SK-N-SH treated with all-trans-retinoic acid at 6 μM for 48 hours (cell line): ENCODE data around the gene CEMIP.
A peak's percentile ranks its signal among the peaks of the same experiment; 100 is the strongest.

ENCODE experiments used
- ATAC-seq: fragments of 200-7000 bp; cut with Tn5 transposase; 3 replicates; pipeline ENCODE4 v1.9.1; 2020; ENCODE audit warnings: mild to moderate bottlenecking, moderate library complexity
- ARNTL ChIP-seq: fragments of 450-650 bp; formaldehyde crosslinking; IDR thresholded peaks from 2 replicates; pipeline ENCODE4 v1.5.0; 2020; ENCODE audit warnings: low read depth, mild to moderate bottlenecking, moderate library complexity, borderline replicate concordance
- BACH2 ChIP-seq: fragments of 250-450 bp; sonication (Bioruptor Pico); IDR thresholded peaks from 2 replicates; pipeline ENCODE4 v1.9.0; 2021; ENCODE audit warnings: mild to moderate bottlenecking, borderline replicate concordance
- CSDC2 ChIP-seq: fragments of 250-450 bp; sonication (Bioruptor Pico); IDR thresholded peaks from 2 replicates; pipeline ENCODE4 v1.5.0; 2020; ENCODE audit warnings: mild to moderate bottlenecking, moderate library complexity
- ESRRG ChIP-seq: fragments of 250-450 bp; sonication (Bioruptor Pico); IDR thresholded peaks from 2 replicates; pipeline ENCODE4 v1.6.1; 2021; ENCODE audit warnings: mild to moderate bottlenecking
- GLIS3 ChIP-seq: fragments of 250-450 bp; sonication (Bioruptor Pico); IDR thresholded peaks from 2 replicates; pipeline ENCODE4 v1.5.0; 2020; ENCODE audit warnings: mild to moderate bottlenecking, moderate library complexity
- ISL1 ChIP-seq: fragments of 250-450 bp; sonication (Bioruptor Pico); IDR thresholded peaks from 2 replicates; pipeline ENCODE4 v2.1.2; 2022; ENCODE audit warnings: mild to moderate bottlenecking, moderate library complexity
- PATZ1 ChIP-seq: fragments of 250-450 bp; sonication (Bioruptor Pico); IDR thresholded peaks from 2 replicates; pipeline ENCODE4 v1.8.0; 2020; ENCODE audit warnings: mild to moderate bottlenecking, moderate library complexity, borderline replicate concordance
- POU6F1 ChIP-seq: fragments of 250-450 bp; sonication (Bioruptor Pico); IDR thresholded peaks from 2 replicates; pipeline ENCODE4 v1.8.0; 2021; ENCODE audit warnings: low read depth, mild to moderate bottlenecking, moderate library complexity, borderline replicate concordance
- PPARA ChIP-seq: fragments of 250-450 bp; sonication (Bioruptor Pico); IDR thresholded peaks from 2 replicates; pipeline ENCODE4 v1.5.0; 2020; ENCODE audit warnings: mild to moderate bottlenecking, borderline replicate concordance
- SNAI2 ChIP-seq: fragments of 250-450 bp; sonication (Bioruptor Pico); IDR thresholded peaks from 2 replicates; pipeline ENCODE4 v1.5.0; 2020; ENCODE audit warnings: mild to moderate bottlenecking, moderate library complexity
- TCF4 ChIP-seq: fragments of 250-450 bp; sonication (Bioruptor Pico); IDR thresholded peaks from 2 replicates; pipeline ENCODE4 v1.8.0; 2021; ENCODE audit warnings: mild to moderate bottlenecking, moderate library complexity, borderline replicate concordance
- TSHZ2 ChIP-seq: fragments of 250-450 bp; sonication (Bioruptor Pico); IDR thresholded peaks from 2 replicates; pipeline ENCODE4 v1.5.0; 2020; ENCODE audit warnings: mild to moderate bottlenecking, moderate library complexity
- ZC3H10 ChIP-seq: fragments of 250-450 bp; sonication (Bioruptor Pico); IDR thresholded peaks from 2 replicates; pipeline ENCODE4 v1.5.1; 2021; ENCODE audit warnings: mild to moderate bottlenecking, moderate library complexity
- ZFP3 ChIP-seq: fragments of 250-450 bp; sonication (Bioruptor Pico); IDR thresholded peaks from 2 replicates; pipeline ENCODE4 v1.5.0; 2020; ENCODE audit warnings: mild to moderate bottlenecking, moderate library complexity
- ZFP30 ChIP-seq: fragments of 450-650 bp; formaldehyde crosslinking; IDR thresholded peaks from 2 replicates; pipeline ENCODE4 v1.5.0; 2022; ENCODE audit warnings: mild to moderate bottlenecking, moderate library complexity
- ZNF565 ChIP-seq: fragments of 450-650 bp; formaldehyde crosslinking; conservative IDR thresholded peaks from 2 replicates; pipeline ENCODE4 v1.5.0; 2020; ENCODE audit warnings: low read depth, mild to moderate bottlenecking, moderate library complexity
- ZNF70 ChIP-seq: fragments of 450-650 bp; formaldehyde crosslinking; IDR thresholded peaks from 2 replicates; pipeline ENCODE4 v1.5.0; 2020; ENCODE audit warnings: mild to moderate bottlenecking, moderate library complexity
- ZNF8 ChIP-seq: fragments of 450-650 bp; formaldehyde crosslinking; IDR thresholded peaks from 2 replicates; pipeline ENCODE4 v1.5.0; 2020; ENCODE audit warnings: mild to moderate bottlenecking, moderate library complexity

CEMIP gene

GRCh38 chr15:80967451-80967850 is 188.3 kb downstream of the CEMIP start:
- peak; percentile 99 for ATAC-seq

GRCh38 chr15:80967991-80968510 is 188.9 kb downstream of the CEMIP start:
- no peak; the same call in 1 of the 3 replicates for ATAC-seq
- TF ChIP-seq ZNF70 (CRISPR knock-in tag) (no peak), SNAI2 (CRISPR knock-in tag) (no peak), PPARA (CRISPR knock-in tag) (no peak), CSDC2 (CRISPR knock-in tag) (no peak), ZNF565 (CRISPR knock-in tag) (no peak)

More at GRCh38 chr15:80967451-80967850, 188.3 kb downstream of the CEMIP start:
- TF ChIP-seq ZNF70 (CRISPR knock-in tag) (no peak), PATZ1 (CRISPR knock-in tag) (no peak), ZFP3 (CRISPR knock-in tag) (no peak), ZNF8 (CRISPR knock-in tag) (no peak), CSDC2 (CRISPR knock-in tag) (0 out of 2 replicates have a peak, but pooled peaks have one; percentile 62), POU6F1 (CRISPR knock-in tag) (no peak), ESRRG (CRISPR knock-in tag) (no peak), ZNF565 (CRISPR knock-in tag) (no peak), GLIS3 (CRISPR knock-in tag) (0 out of 2 replicates have a peak, but pooled peaks have one; percentile 46), PPARA (CRISPR knock-in tag) (no peak), TSHZ2 (CRISPR knock-in tag) (no peak), ISL1 (CRISPR knock-in tag) (peak; percentile 47), SNAI2 (CRISPR knock-in tag) (no peak), TCF4 (CRISPR knock-in tag) (peak; percentile 65)

GRCh38 chr15:80969316-80969715 is 190.1 kb downstream of the CEMIP start:
- TF ChIP-seq ARNTL (CRISPR knock-in tag) = no peak
- no peak for ATAC-seq

- TF ChIP-seq BACH2 (CRISPR knock-in tag) = no peak
- ATAC-seq = peak; percentile 67
These were observed 191.0 kb downstream of the CEMIP start for GRCh38 chr15:80970018-80970657.

- no peak for TF ChIP-seq PATZ1 (CRISPR knock-in tag)
- no peak for TF ChIP-seq ZC3H10
- TF ChIP-seq BACH2 (CRISPR knock-in tag) = no peak
- TF ChIP-seq ZFP30 = no peak
- TF ChIP-seq TCF4 (CRISPR knock-in tag) = no peak
- TF ChIP-seq ZNF565 (CRISPR knock-in tag) = no peak
- no peak for TF ChIP-seq TSHZ2 (CRISPR knock-in tag)
- TF ChIP-seq, all 23 proteins: peak for 0
These were observed 191.5 kb downstream of the CEMIP start for GRCh38 chr15:80970658-80971057.

More at GRCh38 chr15:80970658-80971057, 191.5 kb downstream of the CEMIP start:
- ATAC-seq = no peak
